HepG2 (cell line): Measurements from ENCODE around the gene RHBDF2. TPM values are rescaled to one million over a fixed set of nuclear protein-coding genes. Genes with fewer than 3 reads are reported as not detected.
A peak's percentile ranks its signal among the peaks of the same experiment; 100 is the strongest.

ENCODE experiments used
- ATAC-seq: fragments of 200-7000 bp; cut with Tn5 transposase; 3 replicates; pipeline ENCODE4 v1.9.1; 2020; ENCODE audit warnings: mild to moderate bottlenecking, moderate library complexity
- BruUV-seq: library from RNA; stranded (reverse); fragments of 400-500 nt; replicated peaks from 2 replicates; lab custom pipeline; 2021; lab: Mats Ljungman, UMichigan
- CTCF ChIA-PET: fragments of 300-600 bp; formaldehyde crosslinking; extraction: SDS; loops from one replicate; lab custom pipeline; 2021; ENCODE audit warnings: low total read pairs, inconsistent platforms, low intra/inter-chr PET ratio; lab: Yijun Ruan, JAX
- POLR2A ChIA-PET: fragments of 350-600 bp; sonication (Branson Sonifier 250); formaldehyde crosslinking; loops from one replicate; lab custom pipeline; 2020; ENCODE audit warnings: antibody characterized with exemption, inconsistent platforms; lab: Yijun Ruan, JAX
- DNase-seq: peaks from one replicate; pipeline ENCODE4 v3.0.0-alpha.2; 2015; ENCODE audit warnings: low spot score
- FAIRE-seq: peaks from 3 replicates; lab custom pipeline; 2011; peaks lifted over from hg19 to GRCh38; lab: Jason Lieb, UNC
- H2AFZ ChIP-seq: one replicate; pipeline ENCODE4 v1.6.1; 2011; ENCODE audit warnings: low read length, inconsistent platforms
- H3K27ac ChIP-seq: fragments of 300-600 bp; 3 replicates; pipeline ENCODE4 v1.8.0; 2011; ENCODE audit warnings: mixed run types, mild to moderate bottlenecking, mixed read lengths, low read length, inconsistent platforms; ENCODE audit not compliant: insufficient read depth; ENCODE audit errors: extremely low read length
- H3K27me3 ChIP-seq, 2 experiments: fragments of 200-600 bp in 1 of 2; 2 replicates in 1 of 2; 3 replicates in 1 of 2; pipeline versions ENCODE4 v1.6.0 to v1.8.0; 2011; ENCODE audit warnings: low read length in 2 of 2, mild to moderate bottlenecking in 2 of 2, moderate library complexity in 2 of 2, inconsistent platforms in 1 of 2; ENCODE audit not compliant: insufficient read depth in 2 of 2, control insufficient read depth in 1 of 2
- H3K36me3 ChIP-seq, 2 experiments: fragments of 200-600 bp in 1 of 2; replicated peaks in 1 of 2; 2 replicates in 1 of 2; 3 replicates in 1 of 2; pipeline versions ENCODE4 v1.5.1 to v1.8.0; 2011; ENCODE audit warnings: low read length in 2 of 2, inconsistent platforms in 1 of 2; ENCODE audit not compliant: insufficient read depth in 2 of 2, control insufficient read depth in 1 of 2
- H3K4me1 ChIP-seq: 2 replicates; pipeline ENCODE4 v1.5.1; 2012; ENCODE audit warnings: low read length, inconsistent platforms; ENCODE audit not compliant: insufficient read depth
- H3K4me2 ChIP-seq: 2 replicates; pipeline ENCODE4 v1.6.0; 2011; ENCODE audit warnings: low read depth, low read length, inconsistent platforms
- H3K4me3 ChIP-seq, 3 experiments: fragments of 200-600 bp in 1 of 3; sonication (generic), shearing (Covaris generic) in 1 of 3; replicated peaks in 1 of 3; 2 replicates each; pipeline ENCODE4 v1.5.1; 2011 to 2016; ENCODE audit warnings: low read length in 3 of 3, inconsistent platforms in 2 of 3, low read depth in 2 of 3, mild to moderate bottlenecking in 2 of 3, control low read depth in 1 of 3, mixed read lengths in 1 of 3; ENCODE audit not compliant: insufficient read depth in 1 of 3
- H3K79me2 ChIP-seq: one replicate; pipeline ENCODE4 v1.6.1; 2011; ENCODE audit warnings: low read length, inconsistent platforms; ENCODE audit not compliant: insufficient read depth
- H3K9ac ChIP-seq: 2 replicates; pipeline ENCODE4 v1.6.0; 2011; ENCODE audit warnings: mild to moderate bottlenecking, low read depth, low read length, inconsistent platforms; ENCODE audit not compliant: insufficient read depth
- H3K9me3 ChIP-seq: 2 replicates; pipeline ENCODE4 v1.5.1; 2012; ENCODE audit warnings: mild to moderate bottlenecking, low read length
- H4K20me1 ChIP-seq: 2 replicates; pipeline ENCODE4 v1.6.0; 2011; ENCODE audit warnings: inconsistent platforms, mild to moderate bottlenecking, low read length, moderate library complexity; ENCODE audit not compliant: insufficient read depth
- ELF4 ChIP-seq: sonication (generic); formaldehyde crosslinking; IDR thresholded peaks from 2 replicates; pipeline ENCODE4 v1.5.0; 2020; ENCODE audit warnings: missing genetic modification reagents, mild to moderate bottlenecking, moderate library complexity, borderline replicate concordance
- GATAD1 ChIP-seq: IDR thresholded peaks from 2 replicates; pipeline ENCODE4 v1.6.1; 2016; ENCODE audit warnings: missing genetic modification reagents, missing compliant biosample characterization
- IKZF5 ChIP-seq: IDR thresholded peaks from 2 replicates; pipeline ENCODE4 v1.6.1; 2018; ENCODE audit warnings: missing genetic modification reagents, mild to moderate bottlenecking, missing compliant biosample characterization
- NFAT5 ChIP-seq: sonication (generic); formaldehyde crosslinking; IDR thresholded peaks from 2 replicates; pipeline ENCODE4 v1.4.0; 2020; ENCODE audit warnings: missing genetic modification reagents
- SP140L ChIP-seq: sonication (generic); formaldehyde crosslinking; IDR thresholded peaks from 2 replicates; pipeline ENCODE4 v1.4.0; 2020; ENCODE audit warnings: missing genetic modification reagents, borderline replicate concordance
- SRF ChIP-seq: IDR thresholded peaks from 2 replicates; pipeline ENCODE4 v1.6.1; 2011; ENCODE audit warnings: mild to moderate bottlenecking, low read depth, low read length, moderate library complexity
- ZBTB8A ChIP-seq: sonication (generic); formaldehyde crosslinking; IDR thresholded peaks from 2 replicates; pipeline ENCODE4 v1.4.0; 2020; ENCODE audit warnings: mild to moderate bottlenecking, low read depth, missing genetic modification reagents, borderline replicate concordance
- ZMYM3 ChIP-seq: sonication (generic); formaldehyde crosslinking; IDR thresholded peaks from 2 replicates; pipeline ENCODE4 v1.5.1; 2020; ENCODE audit warnings: mild to moderate bottlenecking, missing genetic modification reagents
- ZNF326 ChIP-seq: sonication (generic); formaldehyde crosslinking; IDR thresholded peaks from 2 replicates; pipeline ENCODE4 v1.4.0; 2020; ENCODE audit warnings: missing genetic modification reagents, borderline replicate concordance
- ZNF614 ChIP-seq: IDR thresholded peaks from 2 replicates; pipeline ENCODE4 v1.6.1; 2018; ENCODE audit warnings: missing biosample characterization, missing genetic modification reagents, inconsistent platforms, borderline replicate concordance
- ZNF629 ChIP-seq: sonication (generic); formaldehyde crosslinking; conservative IDR thresholded peaks from 2 replicates; pipeline ENCODE4 v1.5.0; 2020; ENCODE audit warnings: missing genetic modification reagents
- WGBS: methylation state at CpG from one replicate; pipeline ENCODE4 v1.1.6; 2017; ENCODE audit warnings: low lambda C conversion rate; 5-methylcytosine and 5-hydroxymethylcytosine counted together
- in situ Hi-C: cut with HindIII; loops from 2 replicates; pipeline ENCODE4 v1.10.0; 2017; ENCODE audit warnings: low pct_unique_long_range_greater_than_20kb; ENCODE audit not compliant: extremely low pct_ligation_motif_present
- intact Hi-C: fragments of 100-400 bp; cut with micrococcal nuclease; formaldehyde crosslinking; loops from one replicate; pipeline ENCODE4 v1.10.0; 2022; ENCODE audit not compliant: unreplicated experiment
- polyA plus RNA-seq, 8 experiments: library from polyadenylated mRNA; depleted of rRNA in 3 of 8; stranded (reverse) in 7 of 8; unstranded in 1 of 8; fragments of >200 nt; fragmentation: Illumina TruSeq in 4 of 8; extraction: Trizol in 4 of 8; gene quantifications; 2 replicates each; pipeline versions ENCODE4 v1.2.1 to v1.2.3, GENCODE V29; 2011 to 2016; ENCODE audit warnings: low read depth in 4 of 8, missing spikeins in 1 of 8, mixed read lengths in 1 of 8; ENCODE audit not compliant: insufficient read depth in 1 of 8
- total RNA-seq, 5 experiments: library from RNA; depleted of rRNA; stranded (reverse); fragments of >200 nt; fragmentation: Illumina TruSeq; extraction: Trizol; gene quantifications; 2 replicates each; pipeline ENCODE4 v1.2.3, GENCODE V29; 2016; ENCODE audit warnings: low read depth in 1 of 5

Gene RHBDF2
- total and polyA plus RNA-seq, 2 of the 13 experiments (the other 11 are each of a cell fraction or from before 2014, with no cell fraction given), result 7.8 to 24.2 TPM

GRCh38 chr17:76487451-76488192 is 13.6 kb downstream of the RHBDF2 start:
- no peak overlapping the region for H3K4me3 ChIP-seq
- TF ChIP-seq ELF4 (CRISPR knock-in tag), result no peak
- TF ChIP-seq NFAT5 (CRISPR knock-in tag), result no peak
- TF ChIP-seq ZMYM3 (CRISPR knock-in tag), result peak; percentile 74
- TF ChIP-seq ZNF614 (CRISPR knock-in tag), result no peak
- no peak for TF ChIP-seq IKZF5
- TF ChIP-seq ZNF629 (CRISPR knock-in tag), result peak; percentile 95
- no peak for TF ChIP-seq SRF
- no peak for TF ChIP-seq ZNF326 (CRISPR knock-in tag)
- no peak for TF ChIP-seq GATAD1 (CRISPR knock-in tag)
- no peak for TF ChIP-seq ZBTB8A (CRISPR knock-in tag)
- no peak for TF ChIP-seq SP140L (CRISPR knock-in tag)
- no peak for DNase-seq
- H2AFZ ChIP-seq, result no peak overlapping the region
- CTCF ChIA-PET, result no interaction called here
- intact Hi-C loops, result no loop called here
- ATAC-seq, result no peak
- BruUV-seq, result no TSS peak
- H3K27ac ChIP-seq, result no peak overlapping the region
- H3K27me3 ChIP-seq, result no peaks in the 10 kb centered on the region
- H3K9me3 ChIP-seq, result no peaks in the 10 kb centered on the region
- no peak overlapping the region for H3K4me2 ChIP-seq
- no peak for FAIRE-seq
- POLR2A ChIA-PET, result interaction anchor here (0.7 to 12.2 kb wide), 2 partner anchors 13 to 111 kb away, joined by 3 to 252 read pairs; partner anchors contain the start of gene RHBDF2
- WGBS, result 98% methylated on average over 22 of the region's 22 CpGs
- peaks cover 72% of the 10 kb centered on the region for H3K4me1 ChIP-seq
- no peaks in the 10 kb centered on the region for H3K79me2 ChIP-seq
- no peak overlapping the region for H3K9ac ChIP-seq
- H4K20me1 ChIP-seq, result peaks cover 12% of the 10 kb centered on the region; the same call in 1 of the 2 replicates
- in situ Hi-C loops, result no loop called here
- H3K36me3 ChIP-seq, result 0 out of 5 replicates have a peak, but pooled peaks cover 0 to 3% of the 10 kb centered on the region in 2 experiments
